NCI-H2196 treated with DMSO at 0.1 percent for 48 hours (cell line): ENCODE data around the gene ELMO1.
"Not testable (repeated sequence)": the region's sequence is repeated elsewhere in the genome, so short reads cannot be mapped to it uniquely, and the experiment has no call there.

Experiments
- DNase-seq: peaks from one replicate; lab custom pipeline; 2025; ENCODE audit not compliant: unreplicated experiment; lab: John Stamatoyannopoulos, UW

ELMO1 gene

GRCh38 chr7:37149051-37149772 is 299.5 kb downstream of the ELMO1 start:
- DNase-seq: no peak

GRCh38 chr7:37145682-37146081 is 303.0 kb downstream of the ELMO1 start:
- no peak for DNase-seq

GRCh38 chr7:37144423-37144822 is 304.2 kb downstream of the ELMO1 start:
- DNase-seq: no peak

- no peak for DNase-seq
Measured at GRCh38 chr7:37142958-37143357, 305.7 kb downstream of the ELMO1 start.

GRCh38 chr7:37141742-37142141 is 306.9 kb downstream of the ELMO1 start:
- DNase-seq: no peak

- DNase-seq: not testable (repeated sequence)
Measured at GRCh38 chr7:37133902-37134301, 314.8 kb downstream of the ELMO1 start.

- DNase-seq: no peak
Measured at GRCh38 chr7:37131855-37132254, 316.8 kb downstream of the ELMO1 start.

- DNase-seq: no peak
Measured at GRCh38 chr7:37129035-37129425, 319.6 kb downstream of the ELMO1 start.

- no peak for DNase-seq
Measured at GRCh38 chr7:37128327-37129034, 320.2 kb downstream of the ELMO1 start.

- DNase-seq: no peak
Measured at GRCh38 chr7:37119296-37119860, 329.3 kb downstream of the ELMO1 start.

GRCh38 chr7:37118004-37118403 is 330.7 kb downstream of the ELMO1 start:
- no peak for DNase-seq

- no peak for DNase-seq
Measured at GRCh38 chr7:37117292-37117691, 331.4 kb downstream of the ELMO1 start.

GRCh38 chr7:37116093-37116701 is 332.5 kb downstream of the ELMO1 start:
- DNase-seq: no peak

GRCh38 chr7:37113661-37114355 is 334.9 kb downstream of the ELMO1 start:
- no peak for DNase-seq

GRCh38 chr7:37112876-37113275 is 335.8 kb downstream of the ELMO1 start:
- no peak for DNase-seq

- no peak for DNase-seq
Measured at GRCh38 chr7:37112218-37112617, 336.4 kb downstream of the ELMO1 start.

- DNase-seq: no peak
Measured at GRCh38 chr7:37111459-37111858, 337.2 kb downstream of the ELMO1 start.

GRCh38 chr7:37110660-37111424 is 337.8 kb downstream of the ELMO1 start:
- no peak for DNase-seq

GRCh38 chr7:37109843-37110242 is 338.8 kb downstream of the ELMO1 start:
- no peak for DNase-seq

- no peak for DNase-seq
Measured at GRCh38 chr7:37109016-37109683, 339.5 kb downstream of the ELMO1 start.
